ENCODE results near the gene DRAM1. TPM values are rescaled to one million over a fixed set of nuclear protein-coding genes. Genes with fewer than 3 reads are reported as not detected.

DRAM1 gene
- total and polyA plus RNA-seq, 9 of the 15 experiments (the other 6 are each of a cell fraction or from before 2014, with no cell fraction given), result 1.4 to 4.3 (median 2.7) TPM

DNA sequence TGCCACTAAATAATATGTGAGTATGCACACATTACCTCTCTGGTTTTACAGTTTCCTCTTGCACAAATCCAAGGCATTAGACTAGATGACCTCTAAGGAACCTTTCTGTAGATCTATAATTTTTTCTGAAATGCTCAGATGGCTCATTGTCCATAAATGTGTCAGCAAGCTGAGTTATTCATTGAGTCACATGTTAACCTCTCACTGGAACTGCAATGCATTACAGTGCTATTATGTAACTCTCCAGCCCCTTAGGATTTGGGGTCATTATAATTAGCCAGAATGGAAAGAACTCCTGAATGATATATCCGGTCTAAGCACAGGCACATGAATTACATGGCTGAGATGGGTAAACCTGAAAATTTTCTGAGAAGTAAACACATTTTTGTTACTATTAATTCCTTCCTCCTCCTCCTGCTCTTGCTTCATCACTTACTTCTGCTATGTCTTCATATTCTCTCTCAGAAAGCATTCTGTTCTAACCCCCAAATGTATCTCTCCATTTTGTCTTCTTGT, 20.3 kb upstream of the DRAM1 start (continued):
- no peak for TF ChIP-seq MXI1 (IDR thresholded peaks at IDR 0.05; ENCODE audit: low read depth, low read length)
- TF ChIP-seq ZNF766 (CRISPR knock-in tag; conservative IDR thresholded peaks at IDR 0.05), result no peak
- no peak for TF ChIP-seq BCOR (IDR thresholded peaks at IDR 0.05)
- no peak for TF ChIP-seq RFX7 (CRISPR knock-in tag; IDR thresholded peaks at IDR 0.05)
- no peak for TF ChIP-seq TSC22D4 (tag; IDR thresholded peaks at IDR 0.05)
- TF ChIP-seq ZNF316 (IDR thresholded peaks at IDR 0.05), result no peak
- TF ChIP-seq FOXA1 (IDR thresholded peaks at IDR 0.05; ENCODE audit: borderline replicate concordance), result peak; percentile 7; the same call in 1 of the 2 replicates
- TF ChIP-seq ZNF23 (CRISPR knock-in tag; IDR thresholded peaks at IDR 0.05), result no peak
- peak; percentile 77 for TF ChIP-seq CEBPB (tag; IDR thresholded peaks at IDR 0.05)
- TF ChIP-seq SIRT6 (IDR thresholded peaks at IDR 0.05; ENCODE audit: low read depth, low read length), result no peak
- TF ChIP-seq RBM15 (IDR thresholded peaks at IDR 0.05; ENCODE audit: insufficient read depth, low read length), result no peak
- no peak for TF ChIP-seq CEBPG (CRISPR knock-in tag; IDR thresholded peaks at IDR 0.05)
- peak; percentile 74 to 83 for TF ChIP-seq CEBPG (tag; conservative IDR thresholded peaks at IDR 0.05 in 1 of 2, IDR thresholded peaks at IDR 0.05 in 1 of 2)
- TF ChIP-seq ZNF41 (CRISPR knock-in tag; conservative IDR thresholded peaks at IDR 0.05), result no peak
- TF ChIP-seq MEF2D (tag; conservative IDR thresholded peaks at IDR 0.05; ENCODE audit: low read depth), result no peak
- TF ChIP-seq, protein P1, sequence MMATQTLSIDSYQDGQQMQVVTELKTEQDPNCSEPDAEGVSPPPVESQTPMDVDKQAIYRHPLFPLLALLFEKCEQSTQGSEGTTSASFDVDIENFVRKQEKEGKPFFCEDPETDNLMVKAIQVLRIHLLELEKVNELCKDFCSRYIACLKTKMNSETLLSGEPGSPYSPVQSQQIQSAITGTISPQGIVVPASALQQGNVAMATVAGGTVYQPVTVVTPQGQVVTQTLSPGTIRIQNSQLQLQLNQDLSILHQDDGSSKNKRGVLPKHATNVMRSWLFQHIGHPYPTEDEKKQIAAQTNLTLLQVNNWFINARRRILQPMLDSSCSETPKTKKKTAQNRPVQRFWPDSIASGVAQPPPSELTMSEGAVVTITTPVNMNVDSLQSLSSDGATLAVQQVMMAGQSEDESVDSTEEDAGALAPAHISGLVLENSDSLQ (IDR thresholded peaks at IDR 0.05), result peak; percentile 31; the same call in 1 of the 2 replicates
- no peak for TF ChIP-seq ZNF408 (CRISPR knock-in tag; IDR thresholded peaks at IDR 0.05; ENCODE audit: low read depth)
- no peak for TF ChIP-seq ZBTB8A (IDR thresholded peaks at IDR 0.05; ENCODE audit: partially characterized antibody)
- no peak for TF ChIP-seq FOXA3 (CRISPR knock-in tag; conservative IDR thresholded peaks at IDR 0.05 in 1 of 2, IDR thresholded peaks at IDR 0.05 in 1 of 2)
- TF ChIP-seq TEAD4 (IDR thresholded peaks at IDR 0.05; ENCODE audit: low read length), result no peak
- no peak for TF ChIP-seq TEAD4 (CRISPR knock-in tag; IDR thresholded peaks at IDR 0.05; ENCODE audit: borderline replicate concordance)
- TF ChIP-seq ZC3H11A (IDR thresholded peaks at IDR 0.05; ENCODE audit: low read depth, low read length), result no peak
- no peak for TF ChIP-seq GABPB2 (CRISPR knock-in tag; conservative IDR thresholded peaks at IDR 0.05)
- TF ChIP-seq ZNF589 (CRISPR knock-in tag; IDR thresholded peaks at IDR 0.05; ENCODE audit: low read depth), result no peak
- TF ChIP-seq FOSL1 (tag; conservative IDR thresholded peaks at IDR 0.05), result peak; percentile 61
- no peak for TF ChIP-seq NR2F6 (CRISPR knock-in tag; IDR thresholded peaks at IDR 0.05)
- TF ChIP-seq HDAC2 (IDR thresholded peaks at IDR 0.05), result no peak
- no peak for TF ChIP-seq SAP30 (IDR thresholded peaks at IDR 0.05; ENCODE audit: borderline replicate concordance, insufficient read depth, low read depth, low read length, poor library complexity, severe bottlenecking)
- TF ChIP-seq MEIS2 (IDR thresholded peaks at IDR 0.05; ENCODE audit: partially characterized antibody), result peak; percentile 93
- TF ChIP-seq, protein P2, sequence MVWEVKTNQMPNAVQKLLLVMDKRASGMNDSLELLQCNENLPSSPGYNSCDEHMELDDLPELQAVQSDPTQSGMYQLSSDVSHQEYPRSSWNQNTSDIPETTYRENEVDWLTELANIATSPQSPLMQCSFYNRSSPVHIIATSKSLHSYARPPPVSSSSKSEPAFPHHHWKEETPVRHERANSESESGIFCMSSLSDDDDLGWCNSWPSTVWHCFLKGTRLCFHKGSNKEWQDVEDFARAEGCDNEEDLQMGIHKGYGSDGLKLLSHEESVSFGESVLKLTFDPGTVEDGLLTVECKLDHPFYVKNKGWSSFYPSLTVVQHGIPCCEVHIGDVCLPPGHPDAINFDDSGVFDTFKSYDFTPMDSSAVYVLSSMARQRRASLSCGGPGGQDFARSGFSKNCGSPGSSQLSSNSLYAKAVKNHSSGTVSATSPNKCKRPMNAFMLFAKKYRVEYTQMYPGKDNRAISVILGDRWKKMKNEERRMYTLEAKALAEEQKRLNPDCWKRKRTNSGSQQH (CRISPR knock-in tag; IDR thresholded peaks at IDR 0.05), result no peak
- no peak for TF ChIP-seq SAFB (IDR thresholded peaks at IDR 0.05; ENCODE audit: borderline replicate concordance, low read depth, low read length)

Measured in K562 (cell line).